ENCODE results near the gene KIF1A. TPM values are rescaled to one million over a fixed set of nuclear protein-coding genes. Genes with fewer than 3 reads are reported as not detected.

KIF1A gene
- total and polyA plus RNA-seq, 2 of the 13 experiments (the other 11 are each of a cell fraction or from before 2014, with no cell fraction given): 0.01 TPM; not detected in 1

GRCh38 chr2:240664622-240665021 lies 155.4 kb downstream of the KIF1A start:
- Histone ChIP-seq H4K20me1 (ENCODE audit: insufficient read depth, low read length) (no peaks in the 10 kb centered on the region), H2AFZ (ENCODE audit: low read length) (no peak overlapping the region), H3K79me2 (ENCODE audit: insufficient read depth, low read length) (no peaks in the 10 kb centered on the region), H3K27me3 (ENCODE audit: control insufficient read depth in 1 of 2, insufficient read depth in 2 of 2, low read length in 2 of 2) (peaks cover 0 to 12% of the 10 kb centered on the region in 2 experiments; a peak in 1 of 5 replicates), H3K4me1 (ENCODE audit: insufficient read depth, low read length) (no peaks in the 10 kb centered on the region), H3K9ac (ENCODE audit: insufficient read depth, low read depth, low read length) (no peak overlapping the region), H3K9me3 (ENCODE audit: low read length) (peaks cover 4% of the 10 kb centered on the region), H3K4me3 (replicated peaks in 1 of 3; ENCODE audit: insufficient read depth in 1 of 3, low read depth in 2 of 3, low read length in 3 of 3) (no peak overlapping the region), H3K4me2 (ENCODE audit: low read depth, low read length) (no peak overlapping the region), H3K27ac (ENCODE audit: extremely low read length, insufficient read depth, low read length) (no peak overlapping the region), H3K36me3 (replicated peaks in 1 of 2; ENCODE audit: control insufficient read depth in 1 of 2, insufficient read depth in 2 of 2, low read length in 2 of 2) (no peaks in the 10 kb centered on the region)
- no TSS peak for BruUV-seq (replicated peaks)
- FAIRE-seq (no peak), DNase-seq (ENCODE audit: low spot score) (no peak), ATAC-seq (no peak)
- TF ChIP-seq ZNF615 (CRISPR knock-in tag; IDR thresholded peaks at IDR 0.05; ENCODE audit: borderline replicate concordance) (peak; percentile 100), TIGD3 (CRISPR knock-in tag; IDR thresholded peaks at IDR 0.05; ENCODE audit: borderline replicate concordance) (no peak)
- in situ Hi-C loops (cut with HindIII; ENCODE audit: extremely low pct_ligation_motif_present, low pct_unique_long_range_greater_than_20kb): no loop called here
- WGBS (ENCODE audit: low lambda C conversion rate): 2% methylated on average over 1 of the region's 1 CpG
- intact Hi-C loops (cut with micrococcal nuclease; ENCODE audit: unreplicated experiment): no loop called here
- POLR2A ChIA-PET: no interaction called here
- CTCF ChIA-PET (ENCODE audit: low intra/inter-chr PET ratio, low total read pairs): no interaction called here

Small RNAs within 50 kb of the gene (small RNA-seq; reads per million reads assigned to genes)
- 0 to 0.97 (median 0) reads per million in 3 experiments for gene AC011298.3 (ENCODE audit: insufficient read depth in 2 of 3, insufficient read length in 3 of 3, low read depth in 2 of 3, low replicate concordance in 1 of 3)

Other genes with a start within 250 kb of the KIF1A start
- 16.5 and 32.4 TPM in 2 replicates for gene CAPN10, start 233.5 kb downstream of the KIF1A start, total RNA-seq (2016; rRNA removed; fragmentation: Illumina TruSeq; extraction: Trizol)
- 27.6 and 40.7 TPM in 2 replicates for gene CAPN10, start 233.5 kb downstream of the KIF1A start, polyA plus RNA-seq (2011; rRNA removed)
- 21.6 and 27.1 TPM in 2 replicates for gene GPR35, start 194.7 kb downstream of the KIF1A start, total RNA-seq (2016; rRNA removed; fragmentation: Illumina TruSeq; extraction: Trizol)
- gene GPR35, start 194.7 kb downstream of the KIF1A start, polyA plus RNA-seq (2011; rRNA removed): 44.2 and 60.8 TPM in 2 replicates
- gene AQP12B, start 137.3 kb downstream of the KIF1A start, total RNA-seq (2016; rRNA removed; fragmentation: Illumina TruSeq; extraction: Trizol): not detected in 2 replicates
- gene AQP12B, start 137.3 kb downstream of the KIF1A start, polyA plus RNA-seq (2011; rRNA removed): not detected in 2 replicates
- gene AQP12A, start 128.4 kb downstream of the KIF1A start, total RNA-seq (2016; rRNA removed; fragmentation: Illumina TruSeq; extraction: Trizol): not detected in 2 replicates
- 0.20 TPM in 1 of 2 replicates, not detected in the other for gene AQP12A, start 128.4 kb downstream of the KIF1A start, polyA plus RNA-seq (2011; rRNA removed)
- gene AGXT, start 48.6 kb upstream of the KIF1A start, total RNA-seq (2016; rRNA removed; fragmentation: Illumina TruSeq; extraction: Trizol): 30.5 and 41.9 TPM in 2 replicates
- 96.1 and 133 TPM in 2 replicates for gene AGXT, start 48.6 kb upstream of the KIF1A start, polyA plus RNA-seq (2011; rRNA removed)
- gene MAB21L4, start 75.9 kb upstream of the KIF1A start, total RNA-seq (2016; rRNA removed; fragmentation: Illumina TruSeq; extraction: Trizol): 13.5 and 14.0 TPM in 2 replicates
- 3.0 and 3.6 TPM in 2 replicates for gene MAB21L4, start 75.9 kb upstream of the KIF1A start, polyA plus RNA-seq (2011; rRNA removed)
- gene CROCC2, start 86.1 kb upstream of the KIF1A start, total RNA-seq (2016; rRNA removed; fragmentation: Illumina TruSeq; extraction: Trizol): not detected in 2 replicates
- gene CROCC2, start 86.1 kb upstream of the KIF1A start, polyA plus RNA-seq (2011; rRNA removed): not detected in 2 replicates
- gene SNED1, start 178.4 kb upstream of the KIF1A start, total RNA-seq (2016; rRNA removed; fragmentation: Illumina TruSeq; extraction: Trizol): 0.15 TPM in 1 of 2 replicates, not detected in the other
- 0.35 and 0.65 TPM in 2 replicates for gene SNED1, start 178.4 kb upstream of the KIF1A start, polyA plus RNA-seq (2011; rRNA removed)